A673 (cell line): ENCODE data around the gene DDI2. TPM values are rescaled to one million over a fixed set of nuclear protein-coding genes. Genes with fewer than 3 reads are reported as not detected.

Experiments
- BruUV-seq: library from RNA; stranded (reverse); fragments of 400-500 nt; replicated peaks from 2 replicates; lab custom pipeline; 2021; lab: Mats Ljungman, UMichigan
- CTCF ChIA-PET: fragments of 300-600 bp; sonication (Branson Sonifier 250); formaldehyde crosslinking; loops from one replicate; lab custom pipeline; 2022; ENCODE audit warnings: antibody characterized with exemption; lab: Charles Lee
- POLR2A ChIA-PET: fragments of 300-600 bp; sonication (Branson Sonifier 250); formaldehyde crosslinking; loops from one replicate; lab custom pipeline; 2022; ENCODE audit warnings: antibody characterized with exemption; ENCODE audit not compliant: low non-redundant PET; lab: Charles Lee
- DNase-seq: peaks from one replicate; pipeline ENCODE4 v3.0.0-alpha.2; 2015; ENCODE audit warnings: low spot score
- H3K27ac ChIP-seq: fragments of 200-600 bp; sonication (generic); 2 replicates; pipeline ENCODE4 v1.5.1; 2016; ENCODE audit warnings: mixed run types, low read depth, mild to moderate bottlenecking, mixed read lengths, antibody characterized with exemption, low read length; ENCODE audit not compliant: poor library complexity, severe bottlenecking
- H3K27me3 ChIP-seq: fragments of 200-600 bp; sonication (generic); replicated peaks from 2 replicates; pipeline ENCODE4 v1.6.1; 2017; ENCODE audit warnings: mixed run types, low read depth, mild to moderate bottlenecking, mixed read lengths, antibody characterized with exemption, low read length; ENCODE audit not compliant: insufficient read depth, poor library complexity
- H3K36me3 ChIP-seq: fragments of 200-600 bp; sonication (generic); 2 replicates; pipeline ENCODE4 v1.6.1; 2016; ENCODE audit warnings: mixed run types, mild to moderate bottlenecking, mixed read lengths, antibody characterized with exemption, low read length; ENCODE audit not compliant: insufficient read depth, poor library complexity, severe bottlenecking
- H3K4me1 ChIP-seq: fragments of 200-600 bp; sonication (generic); 2 replicates; pipeline ENCODE4 v1.6.1; 2017; ENCODE audit warnings: mixed run types, mild to moderate bottlenecking, mixed read lengths, antibody characterized with exemption, low read length; ENCODE audit not compliant: insufficient read depth, poor library complexity, severe bottlenecking
- H3K4me3 ChIP-seq: fragments of 200-600 bp; sonication (generic); 2 replicates; pipeline ENCODE4 v1.5.1; 2016; ENCODE audit warnings: low read depth, mixed run types, mild to moderate bottlenecking, mixed read lengths, low read length; ENCODE audit not compliant: poor library complexity, severe bottlenecking
- H3K9me3 ChIP-seq: fragments of 200-600 bp; sonication (generic); 2 replicates; pipeline ENCODE4 v1.6.1; 2016; ENCODE audit warnings: mixed run types, low read depth, mild to moderate bottlenecking, mixed read lengths, antibody characterized with exemption, low read length; ENCODE audit not compliant: poor library complexity, severe bottlenecking
- CTCF ChIP-seq: fragments of 300-800, 200-600 bp; sonication (generic); conservative IDR thresholded peaks from 2 replicates; pipeline ENCODE4 v1.5.1; 2017; ENCODE audit warnings: low read depth, mild to moderate bottlenecking, antibody characterized with exemption, low read length, moderate library complexity, mixed read lengths
- EZH2 ChIP-seq: fragments of 200-600 bp; sonication (generic); IDR thresholded peaks from 2 replicates; pipeline ENCODE4 v1.6.1; 2017; ENCODE audit warnings: borderline replicate concordance, low read depth, mild to moderate bottlenecking, mixed read lengths, antibody characterized with exemption, low read length; ENCODE audit not compliant: poor library complexity, severe bottlenecking
- intact Hi-C: fragments of 100-400 bp; cut with micrococcal nuclease; formaldehyde crosslinking; loops from one replicate; pipeline ENCODE4 v1.10.0; 2022; ENCODE audit not compliant: unreplicated experiment
- total RNA-seq: library from RNA; stranded (reverse); gene quantifications from 2 replicates; pipeline ENCODE4 v1.2.3, GENCODE V29; 2021

The DDI2 gene
- total RNA-seq, 1 experiment from 2014 or later = 41.3 TPM

- ChIA-PET CTCF (no interaction called here), POLR2A (no interaction called here)
- no peak overlapping the region for H3K27ac ChIP-seq
- no peak for TF ChIP-seq EZH2
- TF ChIP-seq CTCF = no peak
- H3K4me1 ChIP-seq = peaks cover 10% of the 10 kb centered on the region
- H3K4me3 ChIP-seq = no peak overlapping the region
- H3K36me3 ChIP-seq = no peaks in the 10 kb centered on the region
- intact Hi-C loops = no loop called here
- BruUV-seq = no TSS peak
- no peaks in the 10 kb centered on the region for H3K27me3 ChIP-seq
- no peak for DNase-seq
- H3K9me3 ChIP-seq = no peaks in the 10 kb centered on the region
These were observed 87.4 kb downstream of the DDI2 start for GRCh38 chr1:15704526-15705183.

- intact Hi-C loops = no loop called here
- no peak overlapping the region for H3K27ac ChIP-seq
- POLR2A ChIA-PET = no interaction called here
- H3K9me3 ChIP-seq = no peaks in the 10 kb centered on the region
- H3K4me1 ChIP-seq = peaks cover 10% of the 10 kb centered on the region
- no peak for DNase-seq
- no peaks in the 10 kb centered on the region for H3K36me3 ChIP-seq
- no peaks in the 10 kb centered on the region for H3K27me3 ChIP-seq
- no peak overlapping the region for H3K4me3 ChIP-seq
- CTCF ChIA-PET = no interaction called here
- BruUV-seq = no TSS peak
- TF ChIP-seq EZH2 (no peak), CTCF (no peak)
These were observed 87.9 kb downstream of the DDI2 start for GRCh38 chr1:15705184-15705566.

GRCh38 chr1:15706751-15707150 is 89.5 kb downstream of the DDI2 start:
- ChIA-PET CTCF (interaction anchor here (0.6 kb wide), 1 partner anchor 85 kb away, joined by 6 read pairs; no protein-coding TSS in a partner anchor), POLR2A (no interaction called here)
- no peak for TF ChIP-seq CTCF
- no peak for DNase-seq
- Histone ChIP-seq H3K4me1 (peaks cover 10% of the 10 kb centered on the region), H3K4me3 (no peak overlapping the region), H3K36me3 (no peaks in the 10 kb centered on the region), H3K9me3 (no peaks in the 10 kb centered on the region), H3K27ac (no peak overlapping the region), H3K27me3 (no peaks in the 10 kb centered on the region)
- no TSS peak for BruUV-seq
- intact Hi-C loops = no loop called here
